ENCODE data around the gene CC2D1A.
"Not testable (repeated sequence)": the region's sequence is repeated elsewhere in the genome, so short reads cannot be mapped to it uniquely, and the experiment has no call there.

Gene CC2D1A

DNA sequence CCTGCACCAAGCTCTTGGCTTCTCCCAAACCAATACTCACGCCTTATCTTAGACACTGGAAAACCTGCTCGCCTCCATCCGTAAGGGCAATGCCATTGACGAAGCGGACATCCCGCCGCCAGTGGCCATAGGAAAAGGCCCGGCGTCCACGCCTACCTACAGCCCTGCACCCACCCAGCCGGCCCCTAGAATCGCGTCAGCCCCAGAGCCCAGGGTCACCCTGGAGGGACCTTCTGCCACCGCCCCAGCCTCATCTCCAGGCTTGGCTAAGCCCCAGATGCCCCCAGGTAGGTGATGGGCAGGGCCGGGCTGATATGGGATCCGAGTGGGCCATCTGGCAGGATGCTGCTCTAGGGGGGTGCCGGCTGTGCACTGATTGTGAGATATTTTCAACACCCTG, 7.4 kb downstream of the CC2D1A start:
- no peak for DNase-seq

- DNase-seq: no peak
These were observed 8.8 kb downstream of the CC2D1A start for GRCh38 chr19:13914777-13915176.

- no peak for DNase-seq
These were observed 11.9 kb downstream of the CC2D1A start for GRCh38 chr19:13917888-13918406.

DNA sequence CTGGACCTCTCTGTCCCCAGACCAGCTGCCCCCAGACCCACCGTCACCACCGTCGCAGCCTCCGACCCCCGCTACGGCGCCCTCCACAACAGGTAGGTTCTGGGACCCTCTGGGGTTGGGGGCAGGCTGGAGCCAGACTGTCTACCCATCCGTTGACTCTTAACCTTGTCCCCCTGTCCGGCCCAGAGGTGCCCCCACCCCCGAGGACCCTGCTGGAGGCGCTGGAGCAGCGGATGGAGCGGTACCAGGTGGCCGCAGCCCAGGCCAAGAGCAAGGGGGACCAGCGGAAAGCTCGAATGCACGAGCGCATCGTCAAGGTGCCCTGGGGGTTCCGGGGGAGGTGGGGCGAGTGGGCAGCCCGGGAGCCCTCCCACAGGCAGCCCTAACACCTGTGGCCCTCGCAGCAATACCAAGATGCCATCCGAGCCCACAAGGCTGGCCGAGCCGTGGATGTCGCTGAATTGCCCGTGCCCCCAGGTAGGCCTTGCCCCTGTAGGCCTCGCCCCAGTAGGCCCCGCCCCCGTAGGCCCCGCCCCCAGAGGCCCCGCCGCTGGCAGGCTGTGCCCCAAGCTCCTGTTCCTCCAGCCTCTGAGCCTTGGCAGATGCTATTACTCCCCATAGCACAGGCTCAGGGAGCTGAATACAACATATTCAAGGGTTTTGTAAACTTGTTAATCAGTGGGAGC, 12.9 kb downstream of the CC2D1A start:
- no peak for DNase-seq

DNA sequence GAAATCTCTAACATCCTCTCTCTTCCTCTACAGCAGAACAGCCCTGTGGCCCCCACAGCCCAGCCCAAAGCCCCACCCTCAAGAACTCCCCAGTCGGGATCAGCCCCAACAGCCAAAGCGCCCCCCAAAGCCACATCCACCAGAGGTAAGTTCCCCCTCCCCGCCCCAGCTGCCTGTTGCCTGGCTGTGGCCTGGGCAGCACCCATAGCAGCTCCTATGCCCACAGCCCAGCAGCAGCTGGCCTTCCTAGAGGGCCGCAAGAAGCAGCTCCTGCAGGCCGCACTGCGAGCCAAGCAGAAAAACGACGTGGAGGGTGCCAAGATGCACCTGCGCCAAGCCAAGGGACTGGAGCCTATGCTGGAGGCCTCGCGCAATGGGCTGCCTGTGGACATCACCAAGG, 14.5 kb downstream of the CC2D1A start:
- no peak for DNase-seq

GRCh38 chr19:13920940-13921747, 15.1 kb downstream of the CC2D1A start:
- peak; percentile 5 for DNase-seq

GRCh38 chr19:13922118-13922517, 16.1 kb downstream of the CC2D1A start:
- not testable (repeated sequence) for DNase-seq

GRCh38 chr19:13923194-13923987, 17.4 kb downstream of the CC2D1A start:
- no peak for DNase-seq

GRCh38 chr19:13926010-13926409, 20.0 kb downstream of the CC2D1A start:
- DNase-seq: no peak

DNA sequence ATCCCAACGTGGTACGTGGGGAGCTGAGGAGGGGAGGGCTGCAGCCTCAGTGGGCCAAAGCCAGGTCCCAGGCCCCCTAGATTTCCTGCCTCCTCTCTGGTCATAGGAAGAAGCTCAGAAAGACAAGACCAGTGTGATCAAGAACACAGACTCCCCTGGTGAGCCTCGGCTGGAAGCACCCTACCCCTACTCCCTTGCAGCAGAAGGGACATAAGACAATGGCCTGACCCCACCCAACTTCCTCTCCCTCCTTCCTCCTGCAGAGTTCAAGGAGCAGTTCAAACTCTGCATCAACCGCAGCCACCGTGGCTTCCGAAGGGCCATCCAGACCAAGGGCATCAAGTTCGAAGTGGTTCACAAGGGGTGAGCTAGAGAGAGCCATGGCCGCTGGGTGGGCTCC, 20.7 kb downstream of the CC2D1A start:
- DNase-seq: no peak

DNA sequence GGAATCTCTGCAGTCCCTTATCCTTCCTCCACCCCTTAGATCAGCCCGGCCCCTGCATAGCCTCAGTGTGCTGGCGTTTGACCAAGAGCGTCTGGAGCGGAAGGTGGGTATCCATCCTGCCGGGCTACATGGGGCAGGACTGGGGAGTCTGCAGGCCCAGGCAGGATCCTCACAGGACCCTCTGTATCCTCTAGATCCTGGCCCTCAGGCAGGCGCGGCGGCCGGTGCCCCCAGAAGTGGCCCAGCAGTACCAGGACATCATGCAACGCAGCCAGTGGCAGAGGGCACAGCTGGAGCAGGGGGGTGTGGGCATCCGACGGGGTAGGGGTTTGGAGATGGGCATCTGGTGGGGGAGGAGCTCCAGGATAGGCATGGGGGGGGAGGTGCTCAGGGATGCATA, 23.3 kb downstream of the CC2D1A start:
- no peak for DNase-seq

- DNase-seq: no peak
These were observed 24.0 kb downstream of the CC2D1A start for GRCh38 chr19:13929956-13930355.

- DNase-seq: no peak
These were observed 24.4 kb downstream of the CC2D1A start for GRCh38 chr19:13930402-13930801.

DNA sequence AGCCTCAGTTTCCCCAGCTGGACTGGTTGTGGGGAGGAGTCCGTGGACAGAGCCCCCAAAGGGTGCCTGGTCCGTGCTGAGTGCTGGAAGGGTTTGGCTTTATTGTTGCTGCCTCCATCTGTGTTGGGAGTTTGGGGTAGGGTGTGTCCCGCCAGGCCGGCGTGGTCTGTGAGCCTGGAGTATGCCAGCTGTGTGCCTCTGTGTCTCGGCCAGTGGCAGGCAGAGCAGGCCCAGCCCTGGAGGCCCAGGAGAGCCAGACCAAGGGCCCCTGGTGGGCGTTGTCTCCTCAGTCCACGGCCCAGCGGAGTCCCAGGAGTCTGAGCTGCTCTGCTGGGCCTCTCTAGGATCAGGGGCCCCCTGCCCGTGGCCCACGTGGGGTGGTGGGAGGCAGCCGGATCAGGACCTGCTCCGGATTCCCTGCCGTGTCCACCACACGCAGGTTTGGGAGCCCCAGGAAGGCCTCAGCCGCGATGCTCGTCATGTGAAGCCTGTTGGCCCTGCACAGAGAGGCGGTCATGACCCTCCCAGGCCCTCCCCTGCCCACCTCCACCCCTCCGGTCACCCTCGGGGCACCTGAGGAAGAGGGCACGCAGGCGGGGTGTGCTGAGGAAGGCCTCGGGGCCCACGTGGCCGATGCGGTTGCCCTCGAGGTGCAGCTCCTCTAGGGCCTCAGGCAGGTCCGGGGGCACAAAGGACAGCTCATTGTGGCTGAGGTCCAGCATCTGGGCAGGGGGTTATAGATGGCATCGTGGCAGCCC, 25.6 kb downstream of the CC2D1A start:
- no peak for DNase-seq

- DNase-seq: no peak
These were observed 26.2 kb downstream of the CC2D1A start for GRCh38 chr19:13932149-13932637.

DNA sequence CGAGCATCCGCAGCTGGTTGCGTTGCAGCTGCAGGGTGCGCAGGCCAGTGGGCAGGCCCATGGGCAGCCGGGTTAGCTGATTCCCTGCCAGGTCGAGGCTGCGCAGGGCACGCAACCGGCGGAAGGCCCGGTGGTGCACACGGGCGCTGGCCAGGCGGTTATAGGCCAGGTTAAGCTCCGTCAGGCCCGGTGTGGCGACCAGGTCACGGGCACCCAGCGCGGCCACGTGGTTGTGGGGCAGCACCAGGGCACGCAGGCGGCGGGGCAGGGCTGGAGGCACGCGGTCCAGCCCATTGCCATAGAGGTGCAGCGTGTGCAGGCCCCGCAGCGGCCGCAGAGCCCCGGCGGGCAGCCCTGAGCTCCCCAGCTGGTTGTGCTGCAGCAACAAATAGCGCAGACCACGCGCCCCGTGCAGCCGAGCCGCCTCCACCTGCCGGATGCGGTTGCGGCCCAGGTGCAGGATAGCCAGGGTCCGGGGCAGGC, 27.0 kb downstream of the CC2D1A start:
- peak; percentile 2 for DNase-seq

DNA sequence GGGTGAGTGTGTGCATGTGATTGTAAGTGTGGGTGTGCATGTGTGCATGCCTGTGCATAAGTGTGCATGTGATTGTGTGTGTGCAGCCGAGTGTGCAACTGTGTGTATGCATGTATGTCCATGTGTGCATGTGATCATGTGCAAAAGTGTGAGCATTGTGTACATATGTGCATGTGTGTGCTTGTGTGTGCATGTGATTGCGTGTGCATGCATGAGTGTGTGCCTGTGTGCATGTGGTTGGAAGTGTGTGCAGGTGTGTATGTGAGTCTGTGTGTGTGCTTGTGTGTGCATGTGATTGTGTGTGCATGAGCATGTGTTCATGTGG, 28.7 kb downstream of the CC2D1A start:
- DNase-seq: no peak

DNA sequence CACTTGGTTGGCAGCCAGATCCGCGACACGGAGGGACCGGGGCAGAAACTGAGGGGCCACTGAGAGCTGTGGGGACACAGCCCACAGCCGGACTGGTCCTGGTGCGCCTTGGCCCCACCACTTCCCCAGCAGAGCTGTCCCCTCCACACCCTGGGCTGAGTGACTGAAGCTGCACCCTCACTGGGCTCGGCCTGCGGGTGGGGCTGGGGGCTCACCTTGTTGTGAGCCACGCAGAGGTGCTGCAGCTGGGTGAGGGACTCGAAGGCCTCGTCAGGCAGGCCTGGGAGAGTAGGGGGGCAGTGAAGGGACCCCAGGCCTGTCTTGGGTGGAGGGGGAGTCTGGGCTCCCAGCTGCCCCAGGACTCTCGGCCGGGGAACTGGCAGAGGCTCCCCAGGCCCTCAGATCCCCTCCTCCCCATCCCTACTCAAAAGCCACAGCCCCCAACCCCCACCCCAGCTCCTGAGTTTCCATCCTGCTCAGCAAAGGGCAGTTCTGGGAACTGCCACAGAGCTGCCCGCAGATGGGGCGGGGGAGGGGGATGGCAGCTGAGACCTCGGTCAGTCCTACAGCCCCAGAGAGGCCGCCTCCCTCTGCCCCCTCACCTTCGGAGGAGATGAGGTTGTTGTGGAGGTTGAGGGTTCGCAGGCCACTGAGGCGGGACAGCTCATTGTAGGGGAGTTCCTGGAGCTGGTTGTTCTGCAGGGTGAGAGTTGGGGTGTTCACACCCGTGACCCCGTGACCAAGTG, 29.9 kb downstream of the CC2D1A start:
- DNase-seq: no peak

DNA sequence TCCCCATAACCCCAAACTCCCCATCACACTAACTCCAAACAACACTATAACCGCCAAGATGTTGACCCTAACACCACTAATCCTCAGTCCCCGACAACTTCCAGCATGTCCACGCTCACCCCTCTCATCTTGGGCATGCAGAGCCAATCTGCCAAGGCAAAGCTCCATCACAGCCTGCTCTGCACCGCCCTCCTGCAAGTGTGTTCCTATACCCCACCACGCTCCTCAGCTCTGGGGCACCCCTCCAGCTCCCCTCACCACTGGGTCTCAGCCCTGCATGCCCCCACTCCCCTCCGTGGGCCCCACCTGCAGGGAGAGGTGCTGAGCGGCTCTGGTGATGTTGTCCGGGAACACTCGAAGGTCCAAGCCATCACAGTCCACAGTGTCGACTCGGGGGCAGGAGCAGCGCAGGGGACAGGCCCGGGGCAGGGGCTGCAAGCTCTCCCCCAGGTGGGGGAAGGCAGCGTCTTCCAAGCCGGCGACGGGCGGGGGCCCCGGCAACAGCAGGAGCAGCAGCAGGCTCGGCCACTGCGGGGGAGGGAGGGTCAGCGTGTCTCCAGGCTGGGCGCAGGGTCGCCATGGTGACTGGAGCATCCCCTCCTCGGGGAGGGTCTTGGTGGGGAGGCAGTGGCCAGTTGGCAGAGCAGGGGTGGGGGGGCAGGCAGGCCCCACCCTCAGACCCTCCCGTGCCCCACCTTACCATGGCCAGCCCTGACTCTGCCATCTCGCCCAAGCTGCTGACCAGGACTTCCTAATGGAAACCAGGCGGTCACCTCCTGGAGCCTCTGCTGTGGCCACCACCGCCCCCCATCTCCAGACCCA, 31.7 kb downstream of the CC2D1A start:
- DNase-seq: no peak

GRCh38 chr19:13938301-13939064, 32.5 kb downstream of the CC2D1A start, which contains the start of gene PODNL1:
Gene PODNL1 (minus strand): TSS chr19:13938417. CDS start chr19:13938181, 236 bp downstream.
- no peak for DNase-seq
